ENCODE results near the gene ZNF407. TPM values are rescaled to one million over a fixed set of nuclear protein-coding genes. Genes with fewer than 3 reads are reported as not detected.

The ZNF407 gene
- total RNA-seq, 4 donors from 2014 or later, result 18.1 to 29.1 (median 19.7) TPM

DNA sequence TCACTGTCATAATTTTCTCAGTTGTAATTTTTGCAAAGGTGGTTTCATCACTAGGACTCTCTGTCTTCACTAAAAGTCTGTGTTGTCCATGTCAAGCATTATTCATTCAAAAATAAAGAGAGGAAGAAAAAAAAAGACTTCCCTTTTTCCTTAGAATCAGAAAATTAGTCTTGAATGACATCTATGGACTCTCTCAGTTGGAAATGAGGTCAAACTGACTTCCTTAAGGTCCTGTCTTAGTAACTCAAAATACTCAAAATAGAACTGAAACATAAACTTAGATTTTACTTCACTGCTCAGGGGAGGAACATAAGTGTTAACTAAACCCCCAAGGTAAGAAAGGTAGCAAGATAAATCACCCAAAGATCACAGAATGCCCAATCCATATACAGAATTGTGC, 2.2 kb upstream of the ZNF407 start:
- H3K4me1 ChIP-seq, result peaks cover 0 to 40% (median 20%) of the 10 kb centered on the region in 3 donors
- ATAC-seq, result no peak
- no peak overlapping the region for H3K4me3 ChIP-seq
- no peak for TF ChIP-seq EP300 (IDR thresholded peaks at IDR 0.05)
- H3K36me3 ChIP-seq, result peaks cover 0 to 19% of the 10 kb centered on the region in 2 donors
- no peaks in the 10 kb centered on the region for H3K27me3 ChIP-seq
- no peaks in the 10 kb centered on the region for H3K9me3 ChIP-seq
- no peak overlapping the region for H3K27ac ChIP-seq

DNA sequence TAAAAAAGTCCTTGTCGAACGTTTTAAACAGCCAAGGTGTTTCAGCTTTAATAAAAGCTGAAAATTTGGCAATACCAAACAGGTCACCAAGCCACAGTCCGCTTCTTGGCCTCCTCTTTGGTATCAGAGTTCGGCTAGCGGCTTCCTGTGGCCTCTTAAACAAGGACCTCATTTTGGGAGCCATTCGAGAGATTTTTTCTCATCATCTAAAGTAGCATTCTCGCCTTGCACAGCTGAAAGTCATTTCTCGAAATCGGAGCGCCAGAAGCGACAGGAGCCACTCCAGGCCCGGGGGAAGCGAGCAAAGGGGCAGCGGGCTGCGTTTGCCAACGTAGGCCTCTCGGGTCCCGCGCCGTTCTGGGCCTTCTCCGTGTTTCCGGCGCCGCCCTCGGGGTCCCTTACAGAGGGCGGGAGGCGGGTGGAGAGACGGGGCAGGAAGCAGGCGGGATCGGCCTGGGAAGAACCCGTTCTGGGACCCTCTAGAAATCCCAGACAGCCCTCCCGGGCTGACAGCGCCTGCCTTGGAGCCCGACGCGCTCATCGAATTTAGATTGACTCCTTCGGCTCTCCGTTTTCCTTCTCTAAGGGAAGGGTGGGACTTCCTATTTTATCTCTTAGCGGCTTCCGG, 522 bp upstream of the ZNF407 start:
- TF ChIP-seq, protein P1, sequence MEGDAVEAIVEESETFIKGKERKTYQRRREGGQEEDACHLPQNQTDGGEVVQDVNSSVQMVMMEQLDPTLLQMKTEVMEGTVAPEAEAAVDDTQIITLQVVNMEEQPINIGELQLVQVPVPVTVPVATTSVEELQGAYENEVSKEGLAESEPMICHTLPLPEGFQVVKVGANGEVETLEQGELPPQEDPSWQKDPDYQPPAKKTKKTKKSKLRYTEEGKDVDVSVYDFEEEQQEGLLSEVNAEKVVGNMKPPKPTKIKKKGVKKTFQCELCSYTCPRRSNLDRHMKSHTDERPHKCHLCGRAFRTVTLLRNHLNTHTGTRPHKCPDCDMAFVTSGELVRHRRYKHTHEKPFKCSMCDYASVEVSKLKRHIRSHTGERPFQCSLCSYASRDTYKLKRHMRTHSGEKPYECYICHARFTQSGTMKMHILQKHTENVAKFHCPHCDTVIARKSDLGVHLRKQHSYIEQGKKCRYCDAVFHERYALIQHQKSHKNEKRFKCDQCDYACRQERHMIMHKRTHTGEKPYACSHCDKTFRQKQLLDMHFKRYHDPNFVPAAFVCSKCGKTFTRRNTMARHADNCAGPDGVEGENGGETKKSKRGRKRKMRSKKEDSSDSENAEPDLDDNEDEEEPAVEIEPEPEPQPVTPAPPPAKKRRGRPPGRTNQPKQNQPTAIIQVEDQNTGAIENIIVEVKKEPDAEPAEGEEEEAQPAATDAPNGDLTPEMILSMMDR (IDR thresholded peaks at IDR 0.05), result no peak
- peak in 1 of 2 donors; percentile 21 for TF ChIP-seq POLR2A (IDR thresholded peaks at IDR 0.05)
- no peaks in the 10 kb centered on the region for H3K27me3 ChIP-seq
- H3K27ac ChIP-seq, result peak overlapping the region; percentile 94 to 99 (median 98)
- peaks cover 0 to 43% (median 20%) of the 10 kb centered on the region in 3 donors for H3K4me1 ChIP-seq
- H3K9me3 ChIP-seq, result no peaks in the 10 kb centered on the region
- peaks cover 0 to 19% of the 10 kb centered on the region in 2 donors for H3K36me3 ChIP-seq
- ATAC-seq, result peak; percentile 75
- peak overlapping the region; percentile 87 to 90 for H3K4me3 ChIP-seq
- 0 to 2% methylated on average over 6 to 17 of the region's 41 CpGs for WGBS, 2 donors (ENCODE audit: low coverage in 1 of 2)

DNA sequence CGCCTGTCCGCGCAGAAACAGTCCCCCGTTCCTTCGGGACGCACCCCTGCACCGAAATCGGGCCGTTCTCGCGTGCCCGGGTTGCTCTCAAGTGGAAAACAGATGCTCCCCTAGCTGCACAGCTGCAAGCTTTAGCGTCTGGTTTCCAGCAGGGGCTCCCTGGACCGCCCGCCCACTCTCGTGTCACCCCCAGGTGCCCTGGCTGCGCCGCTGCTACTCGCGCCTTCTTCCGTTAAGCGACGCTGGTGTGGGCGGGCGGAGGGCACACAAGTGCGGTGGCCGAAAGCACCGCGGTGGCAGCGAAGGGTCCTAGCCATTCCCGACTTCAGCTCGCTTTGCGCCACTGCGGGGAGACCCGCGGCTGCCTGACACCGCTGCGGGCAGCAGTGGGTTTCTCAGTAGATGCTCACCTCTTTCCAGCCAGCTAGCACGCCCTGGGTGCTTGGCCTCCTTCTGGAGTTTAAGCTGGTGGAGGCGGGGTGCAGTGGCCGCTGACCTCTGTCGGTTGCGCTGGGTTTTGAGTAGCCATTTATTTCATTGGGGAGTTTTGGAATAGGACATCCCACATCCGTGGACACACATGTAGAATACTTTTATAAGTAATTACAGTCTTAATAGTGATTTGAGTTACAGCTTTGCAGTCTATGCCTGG, 806 bp downstream of the ZNF407 start:
- TF ChIP-seq EP300 (IDR thresholded peaks at IDR 0.05), result no peak
- TF ChIP-seq, protein P1 (IDR thresholded peaks at IDR 0.05), result peak in 1 of 4 experiments; percentile 26
- peaks cover 0 to 43% (median 20%) of the 10 kb centered on the region in 3 donors for H3K4me1 ChIP-seq
- no peaks in the 10 kb centered on the region for H3K9me3 ChIP-seq
- H3K27ac ChIP-seq, result peak overlapping the region; percentile 94 to 99 (median 98)
- peak; percentile 30 for ATAC-seq
- H3K36me3 ChIP-seq, result peaks cover 0 to 11% of the 10 kb centered on the region in 2 donors
- no peaks in the 10 kb centered on the region for H3K27me3 ChIP-seq
- 0% methylated on average over 7 of the region's 44 CpGs; no CpG with 5 or more reads in 1 of the 2 donors for WGBS, 2 donors (ENCODE audit: low coverage in 1 of 2)
- H3K4me3 ChIP-seq, result peak overlapping the region; percentile 87 to 90

DNA sequence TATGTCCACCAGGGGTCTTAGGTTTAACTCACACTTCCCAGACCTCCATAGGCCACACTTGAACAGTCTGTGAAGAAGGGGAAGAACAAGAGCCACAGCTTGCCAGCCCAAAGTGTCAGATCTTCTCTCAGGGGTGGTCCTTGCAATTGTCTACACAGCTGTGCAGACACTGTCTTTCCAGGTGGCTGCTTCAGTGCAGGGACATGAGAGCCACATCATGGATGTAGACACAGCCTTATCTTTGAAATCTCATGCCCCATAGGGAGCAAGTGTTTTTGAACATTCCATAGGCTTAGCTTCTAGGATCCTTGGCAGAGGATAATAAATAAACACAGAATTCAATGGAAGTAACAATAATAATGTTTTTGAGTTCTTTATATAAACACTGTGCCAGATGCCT, 6.7 kb downstream of the ZNF407 start:
- Histone ChIP-seq H3K36me3 (no peaks in the 10 kb centered on the region), H3K4me1 (peaks cover 0 to 28% (median under 1%) of the 10 kb centered on the region in 3 donors), H3K27me3 (no peaks in the 10 kb centered on the region), H3K27ac (no peak overlapping the region), H3K4me3 (no peak overlapping the region), H3K9me3 (no peaks in the 10 kb centered on the region)
- TF ChIP-seq, protein P1 (IDR thresholded peaks at IDR 0.05), result no peak
- TF ChIP-seq POLR2AphosphoS5 (IDR thresholded peaks at IDR 0.05), result no peak
- no peak for TF ChIP-seq EP300 (IDR thresholded peaks at IDR 0.05)
- no peak for TF ChIP-seq POLR2A (IDR thresholded peaks at IDR 0.05)
- no peak for ATAC-seq

DNA sequence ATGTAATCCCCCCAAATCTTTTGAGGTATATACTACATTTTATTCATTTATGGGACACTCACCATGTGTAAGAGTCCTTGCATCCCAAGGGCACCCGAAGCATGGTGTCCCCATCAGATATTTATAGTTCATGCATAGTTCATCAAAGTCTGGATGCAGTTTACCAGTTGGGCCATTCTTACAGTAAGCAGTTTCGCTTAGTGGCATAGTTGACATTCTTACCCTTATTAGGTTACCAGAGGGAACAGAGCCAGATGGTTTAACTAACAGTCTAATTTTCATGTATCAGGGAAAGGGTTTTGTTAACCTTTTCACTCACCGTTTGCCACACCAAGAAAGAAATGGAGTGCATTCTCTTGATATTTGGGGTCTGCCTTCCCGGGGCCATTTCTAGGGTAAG, 7.1 kb downstream of the ZNF407 start:
- Histone ChIP-seq H3K27me3 (no peaks in the 10 kb centered on the region), H3K4me3 (no peak overlapping the region), H3K4me1 (peaks cover 0 to 24% (median 0%) of the 10 kb centered on the region in 3 donors), H3K27ac (peak overlapping the region in 2 of 4 donors; percentile 30 to 44), H3K36me3 (no peaks in the 10 kb centered on the region), H3K9me3 (no peaks in the 10 kb centered on the region)
- peak; percentile 50 for ATAC-seq
- WGBS, 2 donors (ENCODE audit: low coverage in 1 of 2), result 36 to 37% methylated on average over 2 to 4 of the region's 4 CpGs
- TF ChIP-seq POLR2AphosphoS5 (IDR thresholded peaks at IDR 0.05) (peak; percentile 84), POLR2A (IDR thresholded peaks at IDR 0.05) (no peak)
- TF ChIP-seq, protein P1 (IDR thresholded peaks at IDR 0.05), result no peak

Data from gastroesophageal sphincter (tissue), 4 donors.